ENCODE data around the gene SPINK2.

Gene SPINK2

GRCh38 chr4:56768316-56768715 lies 53.2 kb downstream of the SPINK2 start:
- TF ChIP-seq, protein P1, sequence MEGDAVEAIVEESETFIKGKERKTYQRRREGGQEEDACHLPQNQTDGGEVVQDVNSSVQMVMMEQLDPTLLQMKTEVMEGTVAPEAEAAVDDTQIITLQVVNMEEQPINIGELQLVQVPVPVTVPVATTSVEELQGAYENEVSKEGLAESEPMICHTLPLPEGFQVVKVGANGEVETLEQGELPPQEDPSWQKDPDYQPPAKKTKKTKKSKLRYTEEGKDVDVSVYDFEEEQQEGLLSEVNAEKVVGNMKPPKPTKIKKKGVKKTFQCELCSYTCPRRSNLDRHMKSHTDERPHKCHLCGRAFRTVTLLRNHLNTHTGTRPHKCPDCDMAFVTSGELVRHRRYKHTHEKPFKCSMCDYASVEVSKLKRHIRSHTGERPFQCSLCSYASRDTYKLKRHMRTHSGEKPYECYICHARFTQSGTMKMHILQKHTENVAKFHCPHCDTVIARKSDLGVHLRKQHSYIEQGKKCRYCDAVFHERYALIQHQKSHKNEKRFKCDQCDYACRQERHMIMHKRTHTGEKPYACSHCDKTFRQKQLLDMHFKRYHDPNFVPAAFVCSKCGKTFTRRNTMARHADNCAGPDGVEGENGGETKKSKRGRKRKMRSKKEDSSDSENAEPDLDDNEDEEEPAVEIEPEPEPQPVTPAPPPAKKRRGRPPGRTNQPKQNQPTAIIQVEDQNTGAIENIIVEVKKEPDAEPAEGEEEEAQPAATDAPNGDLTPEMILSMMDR (IDR thresholded peaks at IDR 0.05; ENCODE audit: borderline replicate concordance, insufficient read depth, low read depth, low read length), result no peak
- no peak overlapping the region for H3K4me3 ChIP-seq (ENCODE audit: low read depth, low read length)

DNA sequence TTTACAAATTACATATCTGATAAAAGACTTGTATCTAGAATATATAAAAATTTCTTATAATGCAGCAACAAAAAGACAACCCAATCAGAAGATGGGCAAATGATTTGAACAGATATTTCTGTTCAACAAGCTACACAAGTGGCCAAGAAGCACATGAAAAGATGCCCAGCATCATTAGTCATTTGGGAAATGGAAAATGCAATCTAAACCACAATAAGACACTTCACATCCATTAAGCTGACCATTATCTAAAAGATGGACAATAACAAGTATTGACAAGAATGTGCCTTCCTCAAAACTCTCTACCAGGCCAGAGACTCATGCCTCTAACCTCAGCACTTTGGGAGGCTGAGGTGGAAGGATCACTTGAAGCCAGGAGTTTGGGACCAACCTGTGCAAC lies 53.9 kb downstream of the SPINK2 start:
- no peak overlapping the region for H3K4me3 ChIP-seq (ENCODE audit: low read depth, low read length)
- TF ChIP-seq, protein P1 (IDR thresholded peaks at IDR 0.05; ENCODE audit: borderline replicate concordance, insufficient read depth, low read depth, low read length), result no peak

DNA sequence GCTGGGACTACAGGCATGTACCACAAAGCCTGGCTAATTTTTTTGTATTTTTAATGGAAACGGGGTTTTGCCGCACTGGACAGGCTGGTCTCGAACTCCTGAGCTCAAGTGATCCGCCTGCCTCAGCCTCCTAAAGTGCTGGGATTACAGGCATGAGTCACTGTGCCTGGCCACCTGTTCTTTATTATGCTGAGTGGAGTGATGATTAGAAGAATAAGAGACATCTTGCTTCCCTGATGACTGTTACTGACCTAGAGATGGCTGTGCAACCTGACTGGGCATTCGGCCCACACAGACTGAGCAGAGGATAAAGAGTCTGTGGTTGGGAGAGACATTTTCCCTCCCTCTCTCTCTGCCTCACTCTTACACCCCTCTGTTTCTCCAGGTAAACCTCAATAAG lies 56.7 kb downstream of the SPINK2 start:
- TF ChIP-seq, protein P1 (IDR thresholded peaks at IDR 0.05; ENCODE audit: borderline replicate concordance, insufficient read depth, low read depth, low read length), result no peak
- no peak overlapping the region for H3K4me3 ChIP-seq (ENCODE audit: low read depth, low read length)

GRCh38 chr4:56764223-56764622 lies 57.3 kb downstream of the SPINK2 start:
- TF ChIP-seq, protein P1 (IDR thresholded peaks at IDR 0.05; ENCODE audit: borderline replicate concordance, insufficient read depth, low read depth, low read length), result no peak
- H3K4me3 ChIP-seq (ENCODE audit: low read depth, low read length), result no peak overlapping the region

- H3K4me3 ChIP-seq (ENCODE audit: low read depth, low read length), result no peak overlapping the region
- TF ChIP-seq, protein P1 (IDR thresholded peaks at IDR 0.05; ENCODE audit: borderline replicate concordance, insufficient read depth, low read depth, low read length), result no peak
These were observed 58.8 kb downstream of the SPINK2 start for GRCh38 chr4:56762484-56763250.

GRCh38 chr4:56760183-56760582 lies 61.3 kb downstream of the SPINK2 start:
- no peak overlapping the region for H3K4me3 ChIP-seq (ENCODE audit: low read depth, low read length)
- TF ChIP-seq, protein P1 (IDR thresholded peaks at IDR 0.05; ENCODE audit: borderline replicate concordance, insufficient read depth, low read depth, low read length), result no peak

Data from GM12875 (cell line).